ENCODE data around the gene CD80.

CD80 gene

DNA sequence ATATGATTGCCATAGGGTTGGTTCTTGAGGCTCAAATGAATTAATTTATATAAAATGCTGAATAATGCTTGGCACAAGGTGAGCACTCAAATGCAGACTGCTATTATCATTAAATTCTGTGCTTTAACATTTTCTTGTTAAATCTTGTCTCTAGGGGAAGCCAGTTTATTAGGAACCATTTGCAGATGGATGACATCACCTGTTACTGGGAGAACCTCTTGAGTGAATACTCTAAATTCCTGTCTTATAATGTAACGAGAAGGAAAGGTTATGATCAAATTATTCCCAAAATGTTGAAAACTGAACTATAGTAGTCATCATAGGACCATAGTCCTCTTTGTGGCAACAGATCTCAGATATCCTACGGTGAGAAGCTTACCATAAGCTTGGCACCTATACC is 67.3 kb downstream of the CD80 start:
- no peak for DNase-seq

DNA sequence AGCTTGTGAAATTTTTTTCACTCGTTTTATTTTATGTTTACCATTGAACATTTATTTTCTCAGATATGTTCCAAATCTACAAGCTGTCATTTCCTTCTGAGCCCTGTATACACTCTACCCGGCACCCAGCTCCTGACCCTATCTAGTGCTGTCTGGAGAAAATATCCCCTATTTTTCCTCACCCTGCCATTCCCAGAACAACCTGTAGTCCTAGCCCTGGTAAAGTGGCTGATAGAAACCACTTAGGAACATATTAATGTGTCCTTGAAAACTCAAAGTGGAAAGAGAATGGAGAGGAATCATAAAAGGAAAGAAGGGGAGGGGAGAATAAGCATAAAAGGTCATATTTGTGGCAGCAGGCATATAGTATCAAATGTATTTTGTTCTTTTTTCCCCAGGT is 69.3 kb downstream of the CD80 start:
- no peak for DNase-seq

GRCh38 chr3:119485563-119485962 is 73.9 kb downstream of the CD80 start:
- no peak for DNase-seq

DNA sequence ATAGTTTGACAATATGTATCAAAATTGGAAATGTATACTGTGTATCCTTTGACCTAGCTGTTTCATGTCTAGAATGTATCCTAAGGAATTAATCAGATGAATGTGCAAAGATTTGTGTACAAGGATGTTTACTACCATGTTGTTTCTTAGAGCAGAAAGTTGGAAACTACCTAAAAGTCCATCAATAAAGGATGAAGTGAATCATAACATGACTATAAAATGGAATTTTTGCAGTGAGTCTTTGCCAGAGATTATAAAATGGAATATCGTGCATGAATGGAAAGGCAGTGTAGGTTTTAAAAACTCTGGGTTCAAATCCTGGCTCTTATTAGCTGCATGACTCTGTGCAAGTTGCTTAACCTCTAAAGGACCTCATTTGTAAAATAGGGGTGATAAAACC is 76.3 kb downstream of the CD80 start:
- DNase-seq: no peak

DNA sequence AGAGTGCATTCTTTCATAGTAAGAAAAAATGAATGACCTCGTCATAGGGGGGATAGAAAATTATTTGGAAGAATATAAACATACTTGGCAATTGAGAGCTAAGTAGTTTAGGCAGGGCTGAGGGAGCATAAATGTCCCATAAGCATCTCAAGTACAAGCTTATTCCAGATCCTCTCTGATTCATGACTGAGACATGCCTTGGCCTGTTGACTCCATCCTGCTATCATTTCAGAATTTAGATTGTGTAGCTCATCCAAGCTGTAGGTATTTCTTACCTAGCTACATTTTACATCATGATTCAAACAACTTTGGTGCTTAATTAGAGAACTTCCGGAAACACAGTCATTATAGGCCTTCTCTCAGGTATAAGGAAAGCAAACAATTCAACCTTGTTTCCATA is 78.3 kb downstream of the CD80 start:
- DNase-seq: no peak

Data from CD4-positive, alpha-beta T cell treated with Interleukin-10 for 1 hour (primary cell).